Amygdala (tissue), 56 donors: Measurements from ENCODE around the gene ATXN2.
"Not testable (repeated sequence)": the region's sequence is repeated elsewhere in the genome, so short reads cannot be mapped to it uniquely, and the experiment has no call there.

Source experiments
- DNase-seq, 56 donors: peaks; one replicate each; lab custom pipeline; 2025; lab: John Stamatoyannopoulos, UW

ATXN2 gene

GRCh38 chr12:111600205-111600642 is 1.1 kb upstream of the ATXN2 start:
- DNase-seq, result no peak

- peak; percentile 14 to 94 (median 79) for DNase-seq
These were observed 514 bp upstream of the ATXN2 start for GRCh38 chr12:111599453-111600204.

GRCh38 chr12:111597831-111598636 is 1.1 kb downstream of the ATXN2 start:
- peak in 49 of 56 donors; percentile 3 to 71 (median 41) for DNase-seq

DNA sequence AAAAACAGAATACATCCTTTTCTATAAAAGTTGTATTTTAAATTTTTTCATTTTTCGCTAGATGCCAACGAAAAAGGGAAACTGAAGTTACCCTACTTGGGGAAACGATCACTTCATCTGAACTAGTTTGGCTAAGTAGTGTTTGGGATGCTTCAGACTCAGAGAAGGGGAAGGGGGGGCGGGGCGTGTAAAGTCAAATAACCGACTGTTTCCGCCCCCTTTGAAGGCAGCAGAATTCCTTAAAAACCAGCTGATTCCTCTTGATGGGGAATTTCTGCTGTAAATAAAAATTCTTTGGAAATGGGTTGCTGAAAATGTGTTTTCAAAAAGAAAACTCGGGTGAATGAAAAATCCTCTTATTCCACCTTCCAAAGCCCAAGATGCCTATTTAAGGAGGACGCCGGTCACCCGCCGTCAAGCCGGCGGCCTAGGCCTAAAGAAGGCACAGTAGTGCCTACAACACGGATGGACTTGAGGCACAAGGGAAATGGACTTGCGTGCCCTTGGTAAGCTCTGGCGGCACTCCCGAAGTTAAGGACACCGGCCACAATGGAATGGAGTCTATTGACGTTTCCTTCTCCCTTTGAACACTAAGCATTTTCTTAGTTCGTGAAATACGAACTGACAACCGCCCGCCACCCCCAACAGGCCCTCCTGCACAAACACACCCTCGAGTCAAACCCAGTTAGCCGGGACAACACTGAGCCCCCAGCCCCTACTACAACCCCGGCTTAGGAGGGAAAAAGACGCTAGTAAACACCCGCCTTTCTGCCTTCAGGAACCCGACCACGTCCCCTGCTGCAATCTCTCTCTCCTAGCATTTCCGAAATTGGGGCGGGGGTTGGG is 1.9 kb downstream of the ATXN2 start:
- DNase-seq, result peak in 44 of 56 donors; percentile 3 to 60 (median 29)

GRCh38 chr12:111595341-111595835 is 3.7 kb downstream of the ATXN2 start:
- not testable (repeated sequence) for DNase-seq

DNA sequence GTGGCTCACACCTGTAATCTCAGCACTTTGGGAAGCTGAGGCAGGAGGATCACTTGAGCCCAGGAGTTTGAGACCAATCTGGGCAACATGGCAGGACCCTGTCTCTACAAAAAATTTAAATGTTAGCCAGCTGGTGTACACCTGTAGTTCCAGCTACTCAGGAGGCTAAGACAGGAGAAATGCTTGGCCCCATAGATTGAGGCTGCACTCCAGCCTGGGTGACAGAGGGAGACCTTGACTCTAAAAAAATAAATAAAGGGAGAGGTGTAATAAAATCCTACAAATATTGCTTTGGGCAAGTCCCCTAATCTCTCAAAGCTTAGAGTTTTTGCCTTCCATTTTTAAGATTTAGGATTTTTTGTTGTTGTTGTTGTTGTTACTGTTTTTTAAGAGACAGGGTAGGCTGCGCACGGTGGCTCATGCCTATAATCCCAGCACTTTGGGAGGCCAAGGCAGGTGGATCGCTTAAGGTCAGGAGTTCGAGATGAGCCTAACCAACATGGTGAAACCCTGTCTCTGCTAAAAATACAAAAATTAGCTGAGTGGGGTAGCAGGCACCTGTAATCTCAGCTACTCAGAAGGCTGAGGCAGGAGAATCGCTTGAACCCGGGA is 7.6 kb downstream of the ATXN2 start:
- DNase-seq, result not testable (repeated sequence)

GRCh38 chr12:111590552-111590951 is 8.6 kb downstream of the ATXN2 start:
- DNase-seq, result no peak

GRCh38 chr12:111589601-111590000 is 9.5 kb downstream of the ATXN2 start:
- DNase-seq, result no peak

GRCh38 chr12:111588010-111588409 is 11.1 kb downstream of the ATXN2 start:
- no peak for DNase-seq

DNA sequence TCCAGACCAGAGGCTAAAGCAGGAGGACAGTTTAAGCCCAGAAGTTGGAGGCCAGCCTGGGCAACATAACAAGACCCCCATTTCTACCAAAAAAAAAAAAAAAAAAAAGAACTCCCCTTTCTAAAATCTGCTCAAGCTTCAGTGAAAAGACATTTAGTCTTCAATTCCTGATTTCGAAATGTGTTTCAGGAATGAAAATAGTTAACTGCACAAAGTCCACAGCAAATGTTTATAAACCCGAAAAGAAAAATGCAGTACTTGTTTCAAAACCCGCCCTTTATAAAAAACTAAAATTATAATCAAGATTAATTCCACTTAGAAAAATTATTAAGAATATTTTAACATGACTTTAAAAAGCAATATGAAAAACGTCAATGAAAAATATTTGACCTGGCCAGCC is 12.1 kb downstream of the ATXN2 start:
- no peak for DNase-seq

GRCh38 chr12:111585690-111586089 is 13.4 kb downstream of the ATXN2 start:
- no peak for DNase-seq

DNA sequence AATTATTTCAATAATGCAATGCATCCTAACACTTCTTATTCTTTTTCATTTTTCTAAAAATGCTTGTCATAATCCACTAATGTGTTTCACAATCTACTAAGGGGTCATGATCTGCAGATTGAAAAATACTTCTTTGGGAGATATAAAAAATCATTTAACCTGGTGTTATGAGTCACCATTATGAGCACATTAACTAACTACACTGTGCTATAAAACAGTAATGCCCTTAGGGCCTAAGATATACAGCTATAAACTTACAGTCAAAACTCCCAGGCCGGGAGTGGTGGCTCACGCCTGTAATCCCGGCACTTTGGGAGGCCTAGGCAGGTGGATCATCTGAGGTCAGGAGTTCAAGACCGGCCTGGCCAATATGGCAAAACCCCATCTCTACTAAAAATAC is 14.2 kb downstream of the ATXN2 start:
- DNase-seq, result no peak

- DNase-seq, result not testable (repeated sequence)
These were observed 15.6 kb downstream of the ATXN2 start for GRCh38 chr12:111583506-111583905.

DNA sequence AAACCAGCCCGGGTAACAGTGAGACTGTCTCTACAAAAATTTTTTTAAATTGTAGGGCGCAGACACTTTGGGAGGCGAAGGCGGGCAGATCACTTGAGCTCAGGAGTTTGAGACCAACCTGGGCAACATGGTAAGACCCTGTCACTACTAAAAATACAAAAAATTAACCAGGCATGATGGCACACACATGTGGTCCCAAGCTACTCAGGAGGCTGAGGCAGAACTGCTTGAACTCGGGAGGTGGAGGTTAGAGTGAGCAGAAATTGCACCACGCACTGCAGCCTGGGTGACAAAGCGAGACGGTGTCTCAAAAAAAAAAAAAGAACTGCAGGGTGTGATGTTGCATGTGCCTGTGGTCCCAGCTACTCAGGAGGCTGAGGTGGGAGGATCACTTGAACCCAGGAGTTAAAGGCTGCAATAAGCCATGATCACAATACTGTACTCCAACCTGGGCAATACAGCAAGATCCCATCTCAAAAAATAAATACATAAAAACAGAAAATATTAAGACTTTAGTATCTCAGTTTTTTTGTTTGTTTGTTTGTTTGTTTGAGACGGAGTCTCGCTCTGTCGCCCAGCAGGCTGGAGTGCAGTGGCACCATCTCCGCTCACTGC is 16.9 kb downstream of the ATXN2 start:
- no peak for DNase-seq

- no peak for DNase-seq
These were observed 17.5 kb downstream of the ATXN2 start for GRCh38 chr12:111581434-111582132.

DNA sequence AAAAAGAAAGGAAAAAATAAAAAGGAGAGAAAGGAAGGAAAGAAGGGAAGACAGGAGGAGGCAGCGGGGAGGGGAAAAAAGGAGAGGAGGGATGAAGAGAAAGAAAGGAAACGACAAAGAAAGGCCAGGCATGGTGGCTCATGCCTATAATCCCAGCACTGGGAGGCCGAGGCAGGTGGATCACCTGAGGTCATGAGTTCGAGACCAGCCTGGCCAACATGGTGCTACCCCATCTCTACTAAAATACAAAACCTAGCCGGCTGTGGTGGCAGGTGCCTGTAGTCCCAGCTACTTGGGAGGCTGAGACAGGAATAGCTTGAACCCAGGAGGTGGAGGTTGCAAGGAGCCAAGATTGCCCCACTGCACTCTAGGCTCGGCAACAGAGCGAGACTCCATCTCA is 18.4 kb downstream of the ATXN2 start:
- DNase-seq, result no peak

DNA sequence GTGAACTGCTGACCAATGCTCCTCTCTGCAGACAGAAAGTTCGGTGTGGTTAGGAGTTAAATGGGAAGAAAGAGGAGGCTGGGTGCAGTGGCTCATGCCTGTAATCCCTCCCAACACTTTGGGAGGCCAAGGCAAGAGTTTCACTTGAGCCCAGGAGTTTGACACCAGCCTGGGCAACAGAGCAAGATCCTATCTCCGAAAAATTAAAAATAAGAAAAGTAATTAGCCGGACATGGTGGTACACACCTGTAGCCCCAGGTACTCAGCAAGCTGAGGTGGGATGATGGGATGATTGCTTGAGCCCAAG is 19.0 kb downstream of the ATXN2 start:
- DNase-seq, result no peak

GRCh38 chr12:111578971-111579340 is 20.2 kb downstream of the ATXN2 start:
- DNase-seq, result no peak

DNA sequence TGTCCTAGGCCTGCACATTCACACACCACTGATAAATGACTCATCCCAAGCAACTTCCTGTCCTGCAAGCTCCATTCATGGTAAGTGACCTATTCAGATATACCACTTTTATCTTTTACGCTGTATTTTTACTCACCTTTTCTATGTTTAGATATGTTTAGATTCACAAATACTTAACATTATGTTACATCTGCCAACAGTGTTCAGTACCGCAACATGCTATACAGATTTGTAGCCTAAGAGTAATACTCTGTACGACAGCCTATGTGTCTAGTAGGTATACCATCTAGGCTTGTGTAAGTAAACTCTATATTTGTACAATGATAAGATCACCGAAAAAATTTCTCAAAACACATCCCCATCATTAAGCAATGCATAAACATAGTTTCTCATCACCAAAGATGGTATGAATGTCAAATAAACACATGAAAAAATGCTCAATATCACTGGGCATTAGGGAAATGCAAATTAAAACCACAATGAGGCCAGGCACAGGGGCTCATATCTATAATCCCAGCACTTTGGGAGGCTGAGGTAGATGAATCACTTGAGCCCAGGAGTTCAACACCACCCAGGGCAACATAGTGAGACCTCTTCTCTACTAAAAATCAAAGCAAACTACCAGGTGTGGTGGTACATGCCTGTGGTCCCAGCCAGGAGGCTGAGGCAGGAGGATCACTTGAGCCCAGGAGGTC is 20.7 kb downstream of the ATXN2 start:
- no peak for DNase-seq
